GM23338 (cell line): ENCODE measurements around the gene BEND5. TPM values are rescaled to one million over a fixed set of nuclear protein-coding genes. Genes with fewer than 3 reads are reported as not detected.

ENCODE experiments used
- ATAC-seq: fragments of 200-7000 bp; cut with Tn5 transposase; 3 replicates; pipeline ENCODE4 v1.9.1; 2020
- DNase-seq: peaks from one replicate; pipeline ENCODE4 v3.0.0-alpha.2; 2015; ENCODE audit warnings: low spot score
- H2AFZ ChIP-seq: fragments of 200-600 bp; sonication (generic); 2 replicates; pipeline ENCODE4 v1.8.0; 2016; ENCODE audit warnings: antibody characterized with exemption, mild to moderate bottlenecking, moderate library complexity
- H3F3A ChIP-seq: fragments of 200-600 bp; sonication (generic); replicated peaks from 2 replicates; pipeline ENCODE4 v1.8.0; 2017; ENCODE audit warnings: antibody characterized with exemption, mixed run types, low read depth
- H3K27ac ChIP-seq: fragments of 200-600 bp; sonication (generic); 2 replicates; pipeline ENCODE4 v1.6.1; 2016; ENCODE audit warnings: low read depth
- H3K27me3 ChIP-seq: fragments of 200-600 bp; sonication (generic); 2 replicates; pipeline ENCODE4 v1.8.0; 2016; ENCODE audit warnings: mild to moderate bottlenecking, mixed run types, moderate library complexity; ENCODE audit not compliant: insufficient read depth
- H3K36me3 ChIP-seq: fragments of 200-600 bp; sonication (generic); 2 replicates; pipeline ENCODE4 v1.8.0; 2016; ENCODE audit warnings: mild to moderate bottlenecking; ENCODE audit not compliant: insufficient read depth
- H3K4me1 ChIP-seq: fragments of 200-600 bp; sonication (generic); 2 replicates; pipeline ENCODE4 v1.8.0; 2016; ENCODE audit warnings: mild to moderate bottlenecking, moderate library complexity; ENCODE audit not compliant: insufficient read depth
- H3K4me2 ChIP-seq: fragments of 200-600 bp; sonication (generic); 2 replicates; pipeline ENCODE4 v1.7.1; 2017; ENCODE audit warnings: mixed run types
- H3K4me3 ChIP-seq: fragments of 200-600 bp; sonication (generic); 2 replicates; pipeline ENCODE4 v1.6.1; 2016; ENCODE audit warnings: mixed run types
- H3K79me2 ChIP-seq: fragments of 200-600 bp; sonication (generic); replicated peaks from 2 replicates; pipeline ENCODE4 v1.8.0; 2017; ENCODE audit warnings: mild to moderate bottlenecking; ENCODE audit not compliant: insufficient read depth
- H3K9me2 ChIP-seq: fragments of 200-600 bp; sonication (generic); 2 replicates; pipeline ENCODE4 v1.8.0; 2017; ENCODE audit not compliant: insufficient read depth
- H4K20me1 ChIP-seq: fragments of 200-600 bp; sonication (generic); replicated peaks from 2 replicates; pipeline ENCODE4 v1.8.0; 2017; ENCODE audit warnings: mild to moderate bottlenecking; ENCODE audit not compliant: insufficient read depth
- H3K27ac Mint-ChIP-seq: 2 replicates; pipeline ENCODE4 v1.8.0; 2020; ENCODE audit warnings: inconsistent platforms, mild to moderate bottlenecking, moderate library complexity, mixed read lengths
- H3K27me3 Mint-ChIP-seq: 3 replicates; pipeline ENCODE4 v1.8.0; 2022; ENCODE audit warnings: low read depth, mild to moderate bottlenecking, moderate library complexity, mixed read lengths, inconsistent platforms; ENCODE audit not compliant: insufficient read depth, poor library complexity
- H3K36me3 Mint-ChIP-seq: 3 replicates; pipeline ENCODE4 v1.8.0; 2021; ENCODE audit warnings: low read depth, mild to moderate bottlenecking, inconsistent platforms, moderate library complexity, mixed read lengths
- H3K4me1 Mint-ChIP-seq: 3 replicates; pipeline ENCODE4 v1.8.0; 2020; ENCODE audit warnings: mild to moderate bottlenecking, inconsistent platforms, mixed read lengths
- H3K4me3 Mint-ChIP-seq: 3 replicates; pipeline ENCODE4 v1.8.0; 2021; ENCODE audit warnings: moderate library complexity, mild to moderate bottlenecking, inconsistent platforms, mixed read lengths
- H3K9me3 Mint-ChIP-seq: 3 replicates; pipeline ENCODE4 v1.8.0; 2020; ENCODE audit warnings: moderate library complexity, mild to moderate bottlenecking, inconsistent platforms, mixed read lengths
- CREB1 ChIP-seq: fragments of 250-450 bp; sonication (Bioruptor Pico); IDR thresholded peaks from 2 replicates; pipeline ENCODE4 v1.5.0; 2020; ENCODE audit warnings: low read depth, mild to moderate bottlenecking, moderate library complexity
- CTCF ChIP-seq, 2 experiments: fragments of 200-600 bp in 1 of 2; sonication (generic) in 1 of 2; conservative IDR thresholded peaks; 2 replicates each; pipeline versions ENCODE4 v1.5.1 to v1.6.1; 2016 to 2017; ENCODE audit warnings: antibody characterized with exemption in 2 of 2, low read depth in 2 of 2, mild to moderate bottlenecking in 2 of 2, moderate library complexity in 1 of 2
- ETS1 ChIP-seq: IDR thresholded peaks from 2 replicates; pipeline ENCODE4 v1.6.1; 2016; ENCODE audit warnings: antibody characterized with exemption
- EZH2 ChIP-seq: fragments of 200-600 bp; sonication (generic); IDR thresholded peaks from one replicate; pipeline ENCODE4 v1.8.0; 2017; ENCODE audit warnings: antibody characterized with exemption, mild to moderate bottlenecking, low read depth; ENCODE audit not compliant: unreplicated experiment
- EZH2phosphoT487 ChIP-seq: fragments of 200-600 bp; sonication (generic); IDR thresholded peaks from one replicate; pipeline ENCODE4 v1.8.1; 2018; ENCODE audit warnings: antibody characterized with exemption; ENCODE audit not compliant: unreplicated experiment
- JUNB ChIP-seq: IDR thresholded peaks from one replicate; pipeline ENCODE4 v1.6.1; 2016; ENCODE audit warnings: antibody characterized with exemption; ENCODE audit not compliant: unreplicated experiment
- NANOG ChIP-seq: IDR thresholded peaks from 2 replicates; pipeline ENCODE4 v1.6.1; 2016; ENCODE audit warnings: antibody characterized with exemption, borderline replicate concordance
- POLR2AphosphoS5 ChIP-seq: IDR thresholded peaks from 2 replicates; pipeline ENCODE4 v1.6.1; 2016; ENCODE audit warnings: antibody characterized with exemption, low read depth
- REST ChIP-seq: IDR thresholded peaks from one replicate; pipeline ENCODE4 v1.6.1; 2018; ENCODE audit warnings: antibody characterized with exemption; ENCODE audit not compliant: unreplicated experiment
- STAT1 ChIP-seq: IDR thresholded peaks from one replicate; pipeline ENCODE4 v1.6.1; 2016; ENCODE audit warnings: antibody characterized with exemption; ENCODE audit not compliant: unreplicated experiment
- ZNF114 ChIP-seq: fragments of 250-450 bp; sonication (Bioruptor Pico); IDR thresholded peaks from 2 replicates; pipeline ENCODE4 v1.5.0; 2020; ENCODE audit warnings: mild to moderate bottlenecking, moderate library complexity
- ZNF331 ChIP-seq: fragments of 250-450 bp; sonication (Bioruptor Pico); IDR thresholded peaks from 2 replicates; pipeline ENCODE4 v1.5.0; 2020; ENCODE audit warnings: low read depth, mild to moderate bottlenecking, moderate library complexity
- polyA plus RNA-seq: library from polyadenylated mRNA; unstranded; fragments of >200 nt; fragmentation: Nextera tagmentation; extraction: Ambion mirVana; gene quantifications from 2 replicates; pipeline ENCODE4 v1.2.1, GENCODE V29; 2016
- total RNA-seq: library from RNA; depleted of rRNA; stranded (reverse); fragments of >200 nt; shearing (Covaris generic); gene quantifications from 2 replicates; pipeline ENCODE4 v1.2.3, GENCODE V29; 2014

BEND5 gene
- total and polyA plus RNA-seq, 2 experiments from 2014 or later, result 6.8 to 12.3 TPM

- ATAC-seq, result no peak
- Mint-ChIP-seq H3K36me3 (peaks cover 6% of the 10 kb centered on the region; the same call in 1 of the 3 replicates), H3K4me1 (peaks cover 4% of the 10 kb centered on the region; the same call in 2 of the 3 replicates), H3K27ac (no peak overlapping the region), H3K4me3 (no peak overlapping the region), H3K27me3 (no peaks in the 10 kb centered on the region), H3K9me3 (no peaks in the 10 kb centered on the region)
- no peaks in the 10 kb centered on the region for H3K79me2 ChIP-seq
- H3K36me3 ChIP-seq, result no peaks in the 10 kb centered on the region; the same call in 1 of the 2 replicates
- H3K9me2 ChIP-seq, result no peaks in the 10 kb centered on the region
- no peak for DNase-seq
- no peak overlapping the region for H3K4me3 ChIP-seq
- no peak overlapping the region for H2AFZ ChIP-seq
- H3K4me2 ChIP-seq, result no peak overlapping the region
- no peak overlapping the region for H3K27ac ChIP-seq
- TF ChIP-seq ETS1, result no peak
- no peak for TF ChIP-seq NANOG
- TF ChIP-seq EZH2phosphoT487, result no peak
- TF ChIP-seq POLR2AphosphoS5, result no peak
- no peak for TF ChIP-seq ZNF331 (CRISPR knock-in tag)
- H3K4me1 ChIP-seq, result no peaks in the 10 kb centered on the region
- no peaks in the 10 kb centered on the region for H3F3A ChIP-seq
- H4K20me1 ChIP-seq, result no peaks in the 10 kb centered on the region; the same call in 1 of the 2 replicates
- no peaks in the 10 kb centered on the region for H3K27me3 ChIP-seq
Measured at GRCh38 chr1:48765335-48765734, 11.4 kb downstream of the BEND5 start.

GRCh38 chr1:48761986-48762385 is 14.7 kb downstream of the BEND5 start:
- Mint-ChIP-seq H3K4me1 (peaks cover 11% of the 10 kb centered on the region), H3K4me3 (no peak overlapping the region), H3K27me3 (peaks cover 2% of the 10 kb centered on the region), H3K27ac (no peak overlapping the region), H3K9me3 (no peaks in the 10 kb centered on the region), H3K36me3 (peaks cover 27% of the 10 kb centered on the region; the same call in 2 of the 3 replicates)
- Histone ChIP-seq H3K4me1 (peaks cover 7% of the 10 kb centered on the region; the same call in 1 of the 2 replicates), H3K36me3 (peaks cover 8% of the 10 kb centered on the region), H2AFZ (no peak overlapping the region), H3K27ac (no peak overlapping the region), H4K20me1 (no peaks in the 10 kb centered on the region), H3K27me3 (no peaks in the 10 kb centered on the region), H3K9me2 (no peaks in the 10 kb centered on the region), H3K4me2 (no peak overlapping the region), H3K4me3 (no peak overlapping the region), H3F3A (no peaks in the 10 kb centered on the region), H3K79me2 (no peaks in the 10 kb centered on the region)
- DNase-seq (no peak), ATAC-seq (no peak)
- TF ChIP-seq POLR2AphosphoS5, result no peak
- TF ChIP-seq STAT1, result no peak
- TF ChIP-seq ETS1, result no peak
- no peak for TF ChIP-seq CTCF (conservative IDR thresholded peaks at IDR 0.05; ENCODE audit: low read depth in 2 of 2)
- TF ChIP-seq EZH2, result no peak
- no peak for TF ChIP-seq JUNB
- no peak for TF ChIP-seq ZNF331 (CRISPR knock-in tag)
- no peak for TF ChIP-seq REST
- TF ChIP-seq CREB1, result no peak
- TF ChIP-seq ZNF114 (CRISPR knock-in tag), result no peak
- TF ChIP-seq EZH2phosphoT487, result no peak
- no peak for TF ChIP-seq NANOG
